CD4-positive, alpha-beta T cell treated with Interleukin-15 for 1 hour (primary cell): ENCODE data around the gene ADGRA3.
"Not testable (repeated sequence)": the region's sequence is repeated elsewhere in the genome, so short reads cannot be mapped to it uniquely, and the experiment has no call there.

Source experiments
- DNase-seq: peaks from one replicate; pipeline ENCODE4 v3.0.0-alpha.2; 2020

ADGRA3 gene

GRCh38 chr4:22477136-22477812, 38.6 kb downstream of the ADGRA3 start:
- DNase-seq = no peak

- DNase-seq = no peak
Observed at GRCh38 chr4:22476011-22476410, 39.9 kb downstream of the ADGRA3 start.

- not testable (repeated sequence) for DNase-seq
Observed at GRCh38 chr4:22475311-22475646, 40.6 kb downstream of the ADGRA3 start.

GRCh38 chr4:22474636-22475310, 41.1 kb downstream of the ADGRA3 start:
- no peak for DNase-seq

- DNase-seq = no peak
Observed at GRCh38 chr4:22473268-22473667, 42.6 kb downstream of the ADGRA3 start.

GRCh38 chr4:22471999-22472461, 43.8 kb downstream of the ADGRA3 start:
- DNase-seq = no peak

GRCh38 chr4:22471419-22471818, 44.4 kb downstream of the ADGRA3 start:
- no peak for DNase-seq

GRCh38 chr4:22466581-22466980, 49.3 kb downstream of the ADGRA3 start:
- no peak for DNase-seq

GRCh38 chr4:22465996-22466395, 49.9 kb downstream of the ADGRA3 start:
- no peak for DNase-seq

- DNase-seq = no peak
Observed at GRCh38 chr4:22465349-22465748, 50.5 kb downstream of the ADGRA3 start.

GRCh38 chr4:22463179-22463578, 52.7 kb downstream of the ADGRA3 start:
- DNase-seq = no peak

GRCh38 chr4:22462688-22463087, 53.2 kb downstream of the ADGRA3 start:
- DNase-seq = no peak

GRCh38 chr4:22460266-22460665, 55.6 kb downstream of the ADGRA3 start:
- DNase-seq = no peak

- no peak for DNase-seq
Observed at GRCh38 chr4:22458098-22458497, 57.8 kb downstream of the ADGRA3 start.

- DNase-seq = no peak
Observed at GRCh38 chr4:22457348-22457747, 58.5 kb downstream of the ADGRA3 start.

- no peak for DNase-seq
Observed at GRCh38 chr4:22456291-22456690, 59.6 kb downstream of the ADGRA3 start.

GRCh38 chr4:22454955-22455354, 60.9 kb downstream of the ADGRA3 start:
- DNase-seq = no peak

GRCh38 chr4:22454216-22454838, 61.5 kb downstream of the ADGRA3 start:
- no peak for DNase-seq

GRCh38 chr4:22444813-22445212, 71.1 kb downstream of the ADGRA3 start:
- no peak for DNase-seq

GRCh38 chr4:22442956-22443355, 72.9 kb downstream of the ADGRA3 start:
- no peak for DNase-seq

GRCh38 chr4:22440999-22441398, 74.9 kb downstream of the ADGRA3 start:
- DNase-seq = no peak

- DNase-seq = no peak
Observed at GRCh38 chr4:22439947-22440346, 75.9 kb downstream of the ADGRA3 start.

GRCh38 chr4:22435652-22436051, 80.2 kb downstream of the ADGRA3 start:
- no peak for DNase-seq

GRCh38 chr4:22434895-22435294, 81.0 kb downstream of the ADGRA3 start:
- no peak for DNase-seq
